Measurements from ENCODE around the gene ITPKA. TPM values are rescaled to one million over a fixed set of nuclear protein-coding genes. Genes with fewer than 3 reads are reported as not detected.

Gene ITPKA
- polyA plus RNA-seq, 1 of the 3 experiments (the other 2 are of a cell fraction) = 2.2 TPM

DNA sequence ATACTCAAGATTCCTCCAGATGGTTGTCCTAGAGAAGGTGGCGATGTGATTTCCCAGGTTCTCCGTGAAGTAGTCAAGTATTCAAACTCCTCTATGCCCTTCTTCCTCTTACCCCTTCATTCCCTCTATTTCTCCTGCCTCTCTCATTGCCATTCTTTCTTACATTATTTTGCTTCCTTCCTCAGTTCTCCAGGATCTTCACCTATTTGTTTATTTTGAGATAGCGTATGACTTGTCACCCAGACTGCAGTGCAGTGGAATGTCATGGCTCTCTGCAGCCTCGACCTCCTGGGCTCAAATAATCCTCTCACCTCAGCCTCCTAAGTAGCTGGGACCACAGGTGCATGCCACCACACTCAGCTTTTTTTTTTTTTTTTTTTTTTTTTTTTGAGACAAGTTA lies 1.8 kb upstream of the ITPKA start (continued):
- TF ChIP-seq, protein P1, sequence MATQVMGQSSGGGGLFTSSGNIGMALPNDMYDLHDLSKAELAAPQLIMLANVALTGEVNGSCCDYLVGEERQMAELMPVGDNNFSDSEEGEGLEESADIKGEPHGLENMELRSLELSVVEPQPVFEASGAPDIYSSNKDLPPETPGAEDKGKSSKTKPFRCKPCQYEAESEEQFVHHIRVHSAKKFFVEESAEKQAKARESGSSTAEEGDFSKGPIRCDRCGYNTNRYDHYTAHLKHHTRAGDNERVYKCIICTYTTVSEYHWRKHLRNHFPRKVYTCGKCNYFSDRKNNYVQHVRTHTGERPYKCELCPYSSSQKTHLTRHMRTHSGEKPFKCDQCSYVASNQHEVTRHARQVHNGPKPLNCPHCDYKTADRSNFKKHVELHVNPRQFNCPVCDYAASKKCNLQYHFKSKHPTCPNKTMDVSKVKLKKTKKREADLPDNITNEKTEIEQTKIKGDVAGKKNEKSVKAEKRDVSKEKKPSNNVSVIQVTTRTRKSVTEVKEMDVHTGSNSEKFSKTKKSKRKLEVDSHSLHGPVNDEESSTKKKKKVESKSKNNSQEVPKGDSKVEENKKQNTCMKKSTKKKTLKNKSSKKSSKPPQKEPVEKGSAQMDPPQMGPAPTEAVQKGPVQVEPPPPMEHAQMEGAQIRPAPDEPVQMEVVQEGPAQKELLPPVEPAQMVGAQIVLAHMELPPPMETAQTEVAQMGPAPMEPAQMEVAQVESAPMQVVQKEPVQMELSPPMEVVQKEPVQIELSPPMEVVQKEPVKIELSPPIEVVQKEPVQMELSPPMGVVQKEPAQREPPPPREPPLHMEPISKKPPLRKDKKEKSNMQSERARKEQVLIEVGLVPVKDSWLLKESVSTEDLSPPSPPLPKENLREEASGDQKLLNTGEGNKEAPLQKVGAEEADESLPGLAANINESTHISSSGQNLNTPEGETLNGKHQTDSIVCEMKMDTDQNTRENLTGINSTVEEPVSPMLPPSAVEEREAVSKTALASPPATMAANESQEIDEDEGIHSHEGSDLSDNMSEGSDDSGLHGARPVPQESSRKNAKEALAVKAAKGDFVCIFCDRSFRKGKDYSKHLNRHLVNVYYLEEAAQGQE (IDR thresholded peaks at IDR 0.05; ENCODE audit: low read depth, low read length) = no peak
- TF ChIP-seq RAD21 (IDR thresholded peaks at IDR 0.05; ENCODE audit: low read length) (no peak), GABPA (IDR thresholded peaks at IDR 0.05; ENCODE audit: low read depth) (no peak)
- TF ChIP-seq, protein P2, sequence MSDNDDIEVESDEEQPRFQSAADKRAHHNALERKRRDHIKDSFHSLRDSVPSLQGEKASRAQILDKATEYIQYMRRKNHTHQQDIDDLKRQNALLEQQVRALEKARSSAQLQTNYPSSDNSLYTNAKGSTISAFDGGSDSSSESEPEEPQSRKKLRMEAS (IDR thresholded peaks at IDR 0.05; ENCODE audit: low read depth) = no peak

DNA sequence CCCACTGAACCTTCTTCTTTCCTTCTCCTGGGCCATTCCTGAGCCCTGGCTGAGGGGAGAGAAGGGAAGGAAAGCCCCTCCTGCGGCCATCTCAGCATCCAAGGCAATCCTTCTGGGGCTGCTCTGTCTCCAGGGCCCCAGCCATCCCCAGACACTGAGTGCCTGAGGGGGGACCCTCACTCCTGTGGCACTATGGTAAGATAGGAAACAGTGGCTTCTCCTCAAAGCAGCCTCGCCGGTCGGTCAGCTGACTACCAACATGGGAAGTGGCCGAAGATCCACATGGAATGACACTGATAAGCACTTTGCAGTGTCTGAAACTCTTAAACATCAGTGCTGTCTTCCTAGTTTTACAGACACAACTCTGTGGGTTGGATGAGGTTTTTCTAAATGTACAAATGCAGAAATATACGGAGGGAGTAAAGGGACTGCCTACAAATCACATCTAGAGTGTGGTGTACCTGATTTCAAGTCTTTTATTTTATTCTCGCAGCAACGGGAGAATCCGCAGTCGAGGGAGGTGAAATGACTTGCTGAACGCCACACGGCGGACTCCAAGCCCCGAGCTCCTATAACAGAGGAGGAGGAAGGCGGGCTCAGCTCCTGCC lies 973 bp upstream of the ITPKA start:
- ChIA-PET CTCF (interaction anchor here (0.6 to 1.8 kb wide), 4 partner anchors 14 to 412 kb away, joined by 3 to 7 read pairs (median 4); no protein-coding TSS in a partner anchor), POLR2A (interaction anchor here (0.7 to 2.2 kb wide), 3 partner anchors 11 to 167 kb away, joined by 3 to 9 read pairs (median 8); partner anchors contain the start of genes MGA and RPAP1)
- no peaks in the 10 kb centered on the region for H3K9me3 ChIP-seq
- peaks cover 6% of the 10 kb centered on the region in 2 experiments; a peak in 3 of 4 replicates for H3K4me1 ChIP-seq (ENCODE audit: control insufficient read depth in 1 of 2, insufficient read depth in 2 of 2, low read depth in 1 of 2, low read length in 1 of 2)
- H3K9ac ChIP-seq = peak overlapping the region; percentile 75; the same call in 1 of the 2 replicates
- peak overlapping the region; percentile 89 for H2AFZ ChIP-seq (ENCODE audit: low read depth)
- no peaks in the 10 kb centered on the region for H4K20me1 ChIP-seq (ENCODE audit: insufficient read depth)
- no peaks in the 10 kb centered on the region for H3K36me3 ChIP-seq (replicated peaks in 1 of 2; ENCODE audit: control insufficient read depth in 1 of 2, insufficient read depth in 2 of 2, low read length in 1 of 2)
- H3K27me3 ChIP-seq (ENCODE audit: insufficient read depth) = no peaks in the 10 kb centered on the region
- DNase-seq = peak; percentile 45
- H3K27ac ChIP-seq (ENCODE audit: low read depth in 2 of 2, low read length in 1 of 2) = peak overlapping the region in 1 of 2 experiments; percentile 67; a peak in 1 of 4 replicates
- H3K4me2 ChIP-seq = peak overlapping the region; percentile 90
- no peaks in the 10 kb centered on the region for H3K9me2 ChIP-seq
- peak overlapping the region; percentile 56 to 74 for H3K4me3 ChIP-seq (ENCODE audit: low read depth in 2 of 2, low read length in 1 of 2)
- 60% methylated on average over 10 of the region's 15 CpGs for WGBS (ENCODE audit: low lambda C conversion rate)
- peaks cover 4% of the 10 kb centered on the region for H3F3A ChIP-seq (replicated peaks; ENCODE audit: insufficient read depth)
- TF ChIP-seq EP300 (IDR thresholded peaks at IDR 0.05; ENCODE audit: borderline replicate concordance in 1 of 2, low read depth in 1 of 2, low read length in 1 of 2) = no peak
- no peak for TF ChIP-seq NRF1 (IDR thresholded peaks at IDR 0.05; ENCODE audit: low read depth, low read length)
- no peak for TF ChIP-seq FOSL2 (IDR thresholded peaks at IDR 0.05; ENCODE audit: borderline replicate concordance, low read depth)
- TF ChIP-seq SMC3 (IDR thresholded peaks at IDR 0.05; ENCODE audit: low read depth, low read length) = no peak
- no peak for TF ChIP-seq FOXM1 (IDR thresholded peaks at IDR 0.05; ENCODE audit: low read depth)
- TF ChIP-seq YY1 (IDR thresholded peaks at IDR 0.05; ENCODE audit: low read depth) = no peak
- TF ChIP-seq FOXJ3 (CRISPR knock-in tag; IDR thresholded peaks at IDR 0.05) = no peak
- TF ChIP-seq TEAD4 (IDR thresholded peaks at IDR 0.05; ENCODE audit: borderline replicate concordance, insufficient read depth) = no peak
- no peak for TF ChIP-seq CHD2 (IDR thresholded peaks at IDR 0.05; ENCODE audit: low read length, partially characterized antibody)
- TF ChIP-seq POLR2AphosphoS5 (IDR thresholded peaks at IDR 0.05; ENCODE audit: low read depth, low read length) = no peak
- TF ChIP-seq, protein P3, sequence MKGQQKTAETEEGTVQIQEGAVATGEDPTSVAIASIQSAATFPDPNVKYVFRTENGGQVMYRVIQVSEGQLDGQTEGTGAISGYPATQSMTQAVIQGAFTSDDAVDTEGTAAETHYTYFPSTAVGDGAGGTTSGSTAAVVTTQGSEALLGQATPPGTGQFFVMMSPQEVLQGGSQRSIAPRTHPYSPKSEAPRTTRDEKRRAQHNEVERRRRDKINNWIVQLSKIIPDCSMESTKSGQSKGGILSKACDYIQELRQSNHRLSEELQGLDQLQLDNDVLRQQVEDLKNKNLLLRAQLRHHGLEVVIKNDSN (IDR thresholded peaks at IDR 0.05; ENCODE audit: borderline replicate concordance, low read depth) = no peak
- TF ChIP-seq, protein P4, sequence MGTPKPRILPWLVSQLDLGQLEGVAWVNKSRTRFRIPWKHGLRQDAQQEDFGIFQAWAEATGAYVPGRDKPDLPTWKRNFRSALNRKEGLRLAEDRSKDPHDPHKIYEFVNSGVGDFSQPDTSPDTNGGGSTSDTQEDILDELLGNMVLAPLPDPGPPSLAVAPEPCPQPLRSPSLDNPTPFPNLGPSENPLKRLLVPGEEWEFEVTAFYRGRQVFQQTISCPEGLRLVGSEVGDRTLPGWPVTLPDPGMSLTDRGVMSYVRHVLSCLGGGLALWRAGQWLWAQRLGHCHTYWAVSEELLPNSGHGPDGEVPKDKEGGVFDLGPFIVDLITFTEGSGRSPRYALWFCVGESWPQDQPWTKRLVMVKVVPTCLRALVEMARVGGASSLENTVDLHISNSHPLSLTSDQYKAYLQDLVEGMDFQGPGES (IDR thresholded peaks at IDR 0.05; ENCODE audit: low read depth, low read length) = no peak
- TF ChIP-seq EZH2phosphoT487 (IDR thresholded peaks at IDR 0.05; ENCODE audit: borderline replicate concordance, low read depth) = no peak
- TF ChIP-seq MXI1 (IDR thresholded peaks at IDR 0.05; ENCODE audit: low read depth, low read length) = no peak; the same call in 1 of the 2 replicates
- no peak for TF ChIP-seq MEF2A (IDR thresholded peaks at IDR 0.05; ENCODE audit: borderline replicate concordance, low read depth)
- TF ChIP-seq JUND (IDR thresholded peaks at IDR 0.05) = no peak
- no peak for TF ChIP-seq GABPA (IDR thresholded peaks at IDR 0.05; ENCODE audit: low read depth)
- TF ChIP-seq, protein P2 (IDR thresholded peaks at IDR 0.05; ENCODE audit: low read depth) = no peak
- H3K79me2 ChIP-seq (ENCODE audit: insufficient read depth) = no peaks in the 10 kb centered on the region
